GM18502 (cell line): Measurements from ENCODE around the gene NFATC2.
A peak's percentile ranks its signal among the peaks of the same experiment; 100 is the strongest.
"Not testable (repeated sequence)": the region's sequence is repeated elsewhere in the genome, so short reads cannot be mapped to it uniquely, and the experiment has no call there.

Source experiments
- ATAC-seq: cut with Tn5 transposase; IDR thresholded peaks from one replicate; pipeline ENCODE4 v1.9.1; 2021; ENCODE audit warnings: mild to moderate bottlenecking; ENCODE audit not compliant: unreplicated experiment, poor library complexity

Gene NFATC2

DNA sequence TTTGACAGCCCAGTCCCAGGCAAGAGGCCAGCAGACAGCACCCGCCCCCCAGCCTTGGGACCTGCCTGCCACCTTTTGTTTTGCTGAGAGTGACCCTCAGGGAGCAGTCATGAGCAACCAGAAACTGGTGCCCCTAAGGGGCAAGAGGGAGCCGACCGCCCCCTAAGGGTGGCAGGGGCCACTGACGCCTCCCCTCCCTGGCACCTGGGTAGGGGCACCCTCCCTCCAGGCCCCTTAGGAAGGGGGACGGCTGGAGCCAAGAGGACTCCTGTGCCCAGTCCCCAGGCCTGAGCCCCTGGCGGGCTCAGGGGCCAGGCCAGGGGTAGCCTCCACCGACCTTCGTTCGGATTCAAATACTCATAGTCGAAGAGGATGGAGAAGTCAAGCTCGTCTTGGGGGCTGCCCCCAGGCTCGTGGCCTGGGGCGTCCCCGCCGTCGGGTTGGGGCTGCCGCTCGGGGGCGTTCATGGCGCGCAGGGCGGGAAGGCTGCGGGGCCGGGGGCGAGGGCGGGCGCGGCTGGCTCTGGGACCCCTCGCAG lies 417 bp downstream of the NFATC2 start:
- peak; percentile 42 for ATAC-seq

DNA sequence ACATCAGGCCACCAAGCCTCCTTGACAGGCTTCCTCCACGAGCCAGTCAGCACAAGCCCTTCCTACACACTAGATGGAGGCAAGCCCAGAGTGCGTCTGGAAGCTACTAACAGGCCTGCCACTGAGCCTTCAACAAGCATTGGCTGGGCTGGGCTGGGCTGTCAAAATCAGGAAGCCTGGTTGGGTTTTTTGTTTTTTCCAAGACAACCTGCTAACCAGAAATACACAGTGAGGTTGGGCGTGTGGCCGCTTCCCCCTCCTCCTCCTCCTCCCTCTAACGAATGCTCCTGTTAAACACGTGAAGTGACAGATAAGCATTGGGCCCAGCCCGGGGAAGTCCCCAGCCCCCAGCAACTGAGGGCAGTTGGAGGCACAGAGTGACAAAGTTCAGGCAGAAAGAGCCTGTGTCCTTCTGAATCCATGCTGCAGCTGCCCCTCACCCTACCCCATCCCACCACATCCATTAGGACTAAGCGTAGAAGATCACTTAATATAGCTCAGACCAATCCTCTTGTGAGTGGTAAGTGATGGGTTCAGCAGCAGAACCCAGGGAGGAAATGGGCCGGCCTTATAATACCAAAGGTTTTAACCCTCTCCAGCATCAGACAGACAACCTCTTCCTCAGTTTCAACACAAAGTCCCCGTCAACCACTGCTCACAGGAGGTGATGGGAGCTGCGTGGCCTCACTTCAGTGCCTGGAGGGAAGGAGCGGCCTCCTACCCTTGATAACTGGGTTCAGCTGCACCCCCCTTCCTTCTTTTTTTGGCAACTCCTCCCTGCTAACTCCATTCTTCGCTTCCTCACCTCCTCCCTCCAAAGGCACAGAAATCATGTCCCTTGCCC lies 1.1 kb downstream of the NFATC2 start:
- peak; percentile 51 for ATAC-seq

DNA sequence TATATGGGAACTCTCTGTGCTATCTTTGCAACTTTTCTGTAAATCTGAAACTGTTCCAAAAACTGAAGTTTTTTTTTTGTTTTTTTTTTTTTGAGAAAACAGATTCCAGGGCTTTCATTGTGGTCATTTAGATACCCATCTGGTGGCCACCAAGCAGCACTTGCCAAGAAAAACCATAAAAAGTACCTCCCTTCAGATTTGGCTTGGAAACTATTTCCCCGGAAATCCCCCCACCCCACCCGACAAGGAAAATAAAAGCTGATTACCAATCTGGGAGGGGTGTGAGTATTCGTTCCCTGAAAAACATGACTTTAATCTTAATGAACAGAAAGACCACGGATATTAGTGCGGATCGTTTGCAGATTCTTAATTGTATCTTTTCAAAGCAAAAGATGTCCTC lies 1.9 kb downstream of the NFATC2 start:
- no peak for ATAC-seq

DNA sequence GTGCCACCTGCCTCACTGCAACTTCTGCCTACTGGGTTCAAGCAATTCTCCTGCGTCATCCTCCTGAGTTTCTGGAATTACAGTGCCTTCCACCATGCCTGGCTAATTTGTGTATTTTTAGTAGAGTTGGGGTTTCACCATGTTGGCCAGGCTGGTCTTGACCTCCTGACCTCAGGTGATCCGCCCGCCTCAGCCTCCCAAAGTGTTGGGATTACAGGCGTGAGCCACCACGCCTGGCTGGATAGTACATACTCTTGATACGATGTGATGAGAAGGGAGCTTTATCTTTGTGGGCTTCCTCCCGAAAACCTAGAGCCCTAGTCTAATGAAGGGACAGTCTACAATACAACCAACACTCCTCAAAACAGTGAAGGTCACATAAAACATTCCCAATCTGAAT lies 2.4 kb downstream of the NFATC2 start:
- ATAC-seq: not testable (repeated sequence)

DNA sequence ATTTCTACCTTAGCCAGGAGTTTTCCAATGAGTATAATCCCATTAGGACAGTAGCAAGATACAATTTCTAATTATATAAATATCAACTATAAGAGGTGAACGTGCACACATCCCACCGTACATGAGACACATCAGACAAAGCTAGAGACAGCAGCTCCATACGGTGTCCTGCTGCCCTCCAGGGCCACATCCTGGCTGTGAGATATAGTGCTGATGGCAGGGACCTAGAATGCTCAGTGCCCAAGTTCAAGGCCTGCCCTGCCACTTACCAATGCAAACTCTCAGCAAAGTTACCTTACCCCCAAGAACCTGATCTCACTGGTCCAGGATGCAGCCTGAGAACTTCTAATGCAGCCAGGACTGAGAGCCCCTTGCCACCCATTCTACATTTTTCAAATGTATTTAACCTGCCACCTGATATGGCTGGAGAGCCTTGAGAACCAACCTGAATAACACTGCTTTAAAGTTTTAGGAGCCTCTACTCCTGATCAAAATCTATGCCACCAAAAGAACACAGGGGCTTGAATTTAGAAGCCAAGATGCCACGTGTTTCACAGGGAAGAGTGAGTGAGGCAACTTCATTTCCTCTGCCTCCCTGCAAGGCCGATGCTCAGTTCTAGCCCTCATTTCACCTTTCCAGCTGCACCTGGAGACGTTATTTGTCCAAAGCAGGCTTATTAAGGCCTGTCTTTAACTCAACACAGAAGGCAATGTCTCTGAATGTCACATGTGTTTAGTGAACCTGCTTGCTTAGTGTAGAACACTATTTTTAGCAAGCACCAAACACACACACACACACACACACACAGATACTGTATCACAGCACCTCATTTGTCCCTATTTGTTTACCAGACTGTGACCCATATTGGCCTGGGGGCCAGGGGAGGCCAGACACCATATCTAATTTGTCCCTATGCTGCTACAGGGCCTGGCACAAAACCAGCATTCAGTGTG lies 6.1 kb downstream of the NFATC2 start:
- no peak for ATAC-seq

DNA sequence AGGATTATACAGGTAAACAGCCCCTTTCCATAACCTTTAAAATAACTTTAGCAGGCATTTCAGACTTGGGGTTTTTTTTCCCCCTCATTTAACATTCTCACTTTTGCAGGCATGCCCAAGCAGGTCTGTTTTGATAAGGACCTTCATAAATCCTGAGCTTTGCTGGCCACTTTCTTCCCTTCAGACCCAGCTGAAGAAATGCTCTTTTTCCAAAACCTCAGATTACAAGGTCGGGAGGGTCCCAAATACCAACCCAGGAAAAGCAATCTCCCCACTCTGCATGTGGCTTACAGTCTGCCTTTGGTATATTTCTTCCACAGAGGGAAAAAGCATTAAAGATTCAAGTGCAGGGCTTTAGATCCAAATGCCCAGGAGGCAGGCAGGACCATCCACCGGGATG lies 6.8 kb downstream of the NFATC2 start:
- no peak for ATAC-seq

DNA sequence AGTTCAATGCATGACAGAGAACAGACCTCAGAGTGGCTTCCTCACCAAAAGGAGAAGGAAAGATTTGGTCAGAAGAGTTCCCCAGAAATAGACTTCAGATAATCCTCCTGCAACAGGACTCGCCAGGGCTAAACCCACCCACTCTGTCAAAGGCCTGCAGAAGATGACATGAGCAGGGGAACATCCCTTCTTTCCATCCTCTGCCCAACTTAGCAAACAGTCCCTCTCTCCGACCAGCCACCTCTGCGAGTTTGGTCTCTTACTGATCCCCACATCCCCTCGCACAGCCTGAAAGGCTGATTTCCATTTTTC lies 7.5 kb downstream of the NFATC2 start:
- no peak for ATAC-seq

DNA sequence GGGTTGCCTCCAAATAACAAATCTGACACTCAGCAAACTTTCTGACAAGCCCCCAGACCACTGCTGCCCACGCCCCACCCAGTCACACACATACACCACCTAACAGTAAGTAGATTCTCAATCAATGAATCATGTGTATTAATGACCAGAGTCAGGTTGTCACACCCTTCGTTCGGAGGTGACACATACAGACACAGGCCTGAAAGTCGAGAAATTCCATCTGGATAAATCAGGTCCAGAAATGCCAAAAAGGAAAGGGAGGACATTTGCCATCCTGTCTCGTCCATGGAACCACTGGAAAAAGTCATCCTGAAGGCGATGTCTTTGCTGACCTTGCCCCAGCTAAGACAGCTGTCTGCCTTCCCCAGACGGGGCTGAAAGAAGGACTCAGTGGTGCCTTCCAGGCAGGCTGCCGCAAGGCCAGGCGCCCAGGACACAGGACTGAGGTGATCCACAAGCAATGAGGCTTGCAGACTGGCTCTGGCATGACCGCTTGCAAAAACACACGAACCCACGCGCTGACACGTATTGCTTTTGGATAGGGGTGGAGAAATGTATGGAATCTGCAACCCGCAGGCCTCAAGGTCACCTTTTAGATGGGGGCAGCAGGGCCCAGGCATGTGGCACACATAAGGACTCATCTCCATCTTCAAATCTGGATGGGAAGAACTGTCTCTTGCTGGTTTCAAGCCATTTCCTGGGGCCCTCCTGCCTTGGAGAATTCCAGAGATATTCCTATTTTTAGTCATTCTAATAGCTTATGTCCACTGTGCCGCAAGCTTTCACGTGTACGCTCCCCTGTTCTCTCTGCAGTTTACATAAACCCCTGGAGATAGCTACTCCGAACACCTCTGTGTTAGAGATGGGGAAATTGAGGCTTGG lies 9.0 kb downstream of the NFATC2 start:
- ATAC-seq: no peak

DNA sequence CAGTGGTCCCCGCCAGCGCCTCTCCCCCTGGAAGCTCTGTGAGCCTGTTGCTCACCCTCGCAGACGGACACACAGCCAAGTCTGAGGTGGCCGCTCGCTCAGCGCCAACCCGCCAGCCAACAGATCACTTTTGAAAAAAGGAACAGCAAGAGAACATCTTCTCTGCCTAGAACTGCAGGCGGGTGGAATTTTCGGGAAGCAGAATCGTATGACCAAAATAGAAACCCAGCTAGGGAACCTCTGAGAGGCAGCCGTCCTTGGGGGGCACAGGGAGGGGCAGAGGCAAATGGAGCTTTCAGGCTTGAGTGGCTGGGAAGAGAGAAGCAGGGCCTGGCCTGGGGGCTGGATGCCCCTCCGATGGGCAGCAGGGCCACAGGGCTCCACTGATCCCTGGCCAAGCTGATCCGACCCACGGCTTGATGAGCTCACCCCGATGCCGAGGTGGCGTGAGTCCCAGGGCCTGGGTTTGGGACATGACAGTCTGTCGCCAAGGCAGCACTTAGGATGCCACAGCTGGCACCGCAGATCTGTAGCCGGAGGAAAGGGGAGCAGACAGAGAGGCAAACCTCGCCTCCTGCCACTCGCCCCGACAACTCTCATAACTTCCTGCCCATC lies 9.8 kb downstream of the NFATC2 start:
- no peak for ATAC-seq

DNA sequence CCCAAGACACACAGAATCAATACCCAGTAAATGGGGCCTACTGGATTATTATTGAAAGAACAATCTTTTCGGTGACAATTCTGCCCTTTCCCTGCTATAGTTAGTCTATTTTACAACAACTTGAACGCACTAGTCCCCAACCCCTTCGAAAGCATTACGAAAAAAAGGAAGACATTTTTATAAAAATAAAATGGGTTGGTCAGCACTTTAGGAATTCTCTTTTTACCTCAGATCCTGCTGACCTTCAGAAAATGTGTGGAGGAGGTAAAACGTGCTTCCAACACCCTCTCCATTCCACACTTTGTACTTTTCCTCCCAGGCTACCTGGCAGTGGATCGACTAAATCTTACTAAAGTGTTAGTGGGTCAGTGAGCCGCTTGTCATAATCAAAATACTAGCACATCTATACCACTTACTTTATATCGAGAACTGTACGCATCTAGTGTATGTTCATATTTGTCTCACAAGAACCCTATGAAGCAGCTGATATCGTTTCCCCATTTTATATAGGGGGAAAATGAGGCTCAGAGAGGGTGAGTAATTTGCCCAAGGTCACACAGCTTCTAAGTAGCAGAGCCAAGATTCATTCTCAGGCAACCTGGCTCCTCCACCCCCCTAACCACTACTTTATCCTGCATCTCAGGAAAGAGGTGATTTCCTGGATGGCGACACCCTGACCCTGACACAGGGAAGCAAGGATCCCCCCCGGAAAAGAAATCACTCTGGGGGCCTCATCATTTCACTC lies 10.6 kb downstream of the NFATC2 start:
- no peak for ATAC-seq

DNA sequence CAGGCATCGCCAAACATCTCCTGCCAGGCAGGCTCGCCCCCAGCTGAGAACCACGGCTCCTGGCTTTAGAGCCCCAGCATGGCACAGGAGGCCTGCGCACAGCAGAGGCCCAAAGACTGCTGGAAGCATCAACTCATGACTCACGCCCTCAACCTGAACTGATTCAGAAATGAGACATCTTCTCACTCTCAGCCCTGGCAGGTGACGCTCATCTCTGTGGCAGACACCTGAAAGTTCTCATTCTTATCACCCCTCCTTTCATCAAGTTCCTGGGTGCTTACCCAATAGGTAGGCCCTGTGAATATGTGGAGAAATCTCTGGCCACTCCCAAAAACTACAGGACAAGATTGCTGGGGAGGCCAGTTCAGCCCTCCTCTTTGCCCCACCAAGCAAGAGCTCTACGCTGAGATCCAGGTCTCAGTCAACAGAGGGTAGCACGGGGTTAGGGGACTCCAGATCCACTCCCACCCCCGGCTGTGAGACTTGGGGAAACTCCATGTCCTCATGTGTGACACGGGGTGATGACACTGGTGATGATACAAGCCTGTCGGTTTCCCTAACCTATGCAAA lies 11.3 kb downstream of the NFATC2 start:
- ATAC-seq: peak; percentile 72

DNA sequence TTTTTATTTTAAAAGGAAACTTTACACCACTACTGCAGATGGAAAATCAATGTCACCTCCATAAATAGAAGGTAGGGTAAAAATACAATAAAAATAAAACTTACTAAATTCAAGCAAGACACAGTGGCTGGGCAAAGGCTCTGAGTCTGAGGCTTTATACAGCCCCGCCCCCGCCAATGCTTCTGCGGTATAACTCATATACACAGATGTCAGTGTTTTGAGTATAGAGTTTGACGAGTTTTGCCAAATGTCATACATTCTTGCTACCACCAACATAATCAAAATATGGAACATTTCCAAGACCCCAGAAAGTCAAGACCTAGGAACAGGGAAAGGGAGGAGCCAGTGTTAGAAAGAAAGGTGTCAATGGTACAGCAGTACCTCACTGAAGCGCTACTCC lies 12.8 kb downstream of the NFATC2 start:
- ATAC-seq: no peak

DNA sequence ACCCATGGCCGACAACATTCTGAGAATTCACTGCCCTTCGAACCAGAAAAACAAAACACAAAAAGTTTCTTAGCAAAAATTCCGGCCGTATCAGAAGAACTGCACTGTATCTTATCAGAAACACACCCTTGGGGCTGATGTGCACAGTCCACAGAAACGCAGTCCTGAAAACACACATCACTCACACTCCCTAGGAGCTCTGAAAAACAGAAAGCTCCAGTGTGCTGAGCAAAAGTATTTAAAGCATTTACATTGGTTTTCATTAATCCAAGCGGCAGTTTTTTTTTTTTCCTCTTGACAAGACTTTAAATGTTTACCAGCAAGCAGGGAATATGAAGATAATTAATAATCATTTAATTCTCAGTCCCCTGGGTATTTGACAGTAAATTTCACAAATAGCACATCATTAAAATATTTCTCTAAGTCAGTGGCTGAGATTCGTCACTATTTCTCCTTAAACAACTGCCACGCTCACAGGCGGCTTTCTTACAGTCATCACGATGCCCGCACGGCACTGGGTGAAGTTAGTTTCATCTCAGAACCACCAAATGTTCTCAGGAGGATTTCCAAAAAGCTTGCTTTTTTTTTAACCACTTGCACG lies 13.3 kb downstream of the NFATC2 start:
- ATAC-seq: no peak

DNA sequence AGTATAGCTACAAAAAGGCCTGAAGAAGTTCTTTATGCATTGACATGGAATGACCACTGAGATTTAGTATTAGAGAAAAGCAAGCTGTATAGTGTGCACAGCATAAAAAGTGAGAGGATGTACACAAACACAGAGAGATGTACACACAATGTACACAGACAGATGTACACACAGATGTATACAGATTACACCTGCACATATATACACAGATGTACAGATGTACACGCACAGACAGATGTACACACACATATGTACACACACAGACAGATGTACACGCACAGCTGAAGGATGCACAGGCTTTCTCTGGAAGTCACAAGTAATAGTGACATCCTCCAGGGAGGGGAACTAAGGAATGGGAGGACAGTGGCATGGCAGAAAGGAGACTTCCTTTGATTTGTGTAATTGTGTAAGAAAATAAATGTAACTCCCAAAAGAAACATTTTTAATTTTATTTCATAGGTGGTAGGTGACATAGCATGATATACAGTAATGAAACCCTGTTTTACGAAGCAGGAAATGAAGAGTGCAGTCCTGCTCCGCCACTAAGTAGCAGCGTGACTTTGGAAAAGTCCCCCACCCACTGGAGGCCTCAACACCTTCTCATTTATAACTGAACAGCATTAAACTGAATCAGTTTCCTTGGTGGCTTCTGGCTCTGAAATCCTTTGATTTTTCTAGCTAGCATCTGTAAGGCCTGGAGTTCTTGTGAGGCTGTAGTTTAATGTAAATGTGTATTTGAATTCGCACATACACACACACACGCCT lies 14.1 kb downstream of the NFATC2 start:
- ATAC-seq: peak; percentile 29

DNA sequence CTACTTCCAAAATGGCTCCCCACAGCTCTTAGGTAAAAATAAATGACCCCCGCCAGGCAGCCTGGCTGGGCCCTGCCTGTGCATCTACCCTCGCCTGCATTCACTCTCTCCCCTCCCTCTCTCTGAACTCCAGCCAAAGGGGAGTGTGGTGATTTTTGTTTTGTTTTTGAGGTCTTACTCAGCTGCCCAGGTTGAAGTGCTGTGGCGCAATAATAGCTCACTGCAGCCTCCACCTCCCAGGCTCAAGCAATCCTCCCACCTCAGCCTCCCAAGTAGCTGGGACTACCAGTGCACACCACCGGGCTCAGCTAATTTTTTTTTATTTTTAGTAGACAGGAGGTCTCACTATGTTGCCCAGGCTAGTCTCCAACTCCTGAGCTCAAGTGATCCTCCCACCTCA lies 15.8 kb downstream of the NFATC2 start:
- ATAC-seq: no peak

DNA sequence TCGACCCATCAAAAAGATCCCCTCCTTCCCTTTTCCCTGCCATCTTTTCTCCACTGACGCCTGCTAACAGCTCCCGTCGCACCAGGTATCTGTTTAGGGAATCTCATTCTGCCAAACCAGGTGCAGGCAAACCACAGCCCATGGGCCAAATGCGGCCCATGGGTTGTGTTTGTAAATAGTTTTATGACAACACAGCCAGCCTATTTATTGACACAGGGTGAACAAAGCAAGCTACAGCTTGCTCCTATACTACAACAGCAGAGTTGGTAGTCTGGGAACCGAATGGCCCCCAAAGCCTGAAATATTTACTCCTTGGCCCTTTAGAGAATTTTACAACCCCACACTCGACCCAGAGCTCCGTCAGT lies 16.4 kb downstream of the NFATC2 start:
- no peak for ATAC-seq

DNA sequence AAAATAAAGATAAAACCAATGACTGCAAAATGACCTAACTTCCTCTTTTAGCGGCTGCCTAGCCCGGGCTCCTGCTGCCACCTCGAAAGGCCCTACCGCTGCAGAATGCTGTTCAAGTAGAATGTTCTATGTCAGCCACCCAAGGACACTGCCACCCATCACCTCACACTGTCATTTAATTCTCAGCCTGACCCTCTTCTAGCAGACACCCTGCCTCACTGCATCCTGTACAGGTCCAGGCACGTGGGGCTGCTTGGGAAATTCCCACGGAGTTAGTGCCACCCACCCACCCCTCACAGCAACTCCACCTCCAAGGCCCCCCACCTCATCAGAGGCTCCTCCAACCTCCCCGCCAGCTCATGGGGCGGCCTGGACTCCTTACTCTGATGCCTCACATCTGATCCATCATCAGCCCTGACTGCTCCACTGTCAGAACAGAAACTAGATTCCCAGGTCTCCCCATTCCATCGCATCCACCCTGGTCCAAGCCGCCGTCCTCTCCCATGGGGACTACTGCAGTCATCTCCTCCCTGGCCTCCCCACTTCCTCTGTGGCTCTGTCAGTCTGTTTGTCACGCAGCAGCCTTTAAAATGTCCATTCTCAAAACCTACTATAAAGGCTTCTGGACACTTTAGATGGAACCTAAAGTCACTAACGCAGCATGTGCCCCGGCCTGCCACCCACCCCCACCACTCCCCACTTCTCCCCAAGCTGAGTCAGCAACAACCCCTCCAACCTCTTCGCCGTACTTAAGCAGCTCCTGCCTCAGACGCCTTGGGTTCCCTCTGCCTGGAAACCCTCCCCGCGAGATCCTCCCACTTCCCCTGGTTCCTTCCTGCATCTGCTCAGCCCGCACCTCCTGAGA lies 17.0 kb downstream of the NFATC2 start:
- no peak for ATAC-seq
